Measurements from ENCODE around the gene HCRTR1. TPM values are rescaled to one million over a fixed set of nuclear protein-coding genes. Genes with fewer than 3 reads are reported as not detected.

The HCRTR1 gene
- total RNA-seq, 5 donors from 2014 or later (not counting 1 experiment from before 2014, with no cell fraction given) = not detected

DNA sequence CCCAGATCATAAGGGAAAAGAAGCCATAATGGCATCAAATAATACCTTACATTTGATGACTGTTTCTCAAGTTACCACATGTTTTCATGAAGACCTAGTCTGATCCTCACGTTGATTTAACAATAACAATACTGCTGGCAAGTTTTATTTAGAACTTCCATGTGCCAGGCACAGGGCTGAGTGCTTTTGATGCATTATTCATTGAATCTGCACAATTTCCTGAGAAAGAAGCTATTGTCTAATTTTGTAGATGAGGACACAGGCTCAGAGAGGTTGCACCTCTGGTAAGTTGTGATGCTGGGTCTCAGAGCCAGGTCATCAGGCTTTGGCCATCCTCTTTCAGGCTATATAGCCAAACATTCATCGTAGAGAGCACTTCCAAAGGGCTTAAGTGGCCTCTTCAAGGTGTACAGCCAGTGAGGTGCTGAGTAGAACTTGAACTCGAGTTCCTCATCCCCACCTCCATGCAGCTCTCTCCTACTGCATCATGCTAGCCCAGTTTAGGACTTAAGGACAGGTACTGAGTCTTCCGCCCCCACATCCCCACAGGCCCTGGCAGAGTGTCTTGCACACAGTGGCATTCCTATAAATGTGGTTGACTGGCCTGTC, 35.5 kb downstream of the HCRTR1 start:
- Mint-ChIP-seq H3K27me3 (peaks cover 5 to 8% of the 10 kb centered on the region in 2 donors), H3K4me1 (no peaks in the 10 kb centered on the region), H3K4me3 (no peak overlapping the region), H3K27ac (no peak overlapping the region), H3K36me3 (no peaks in the 10 kb centered on the region), H3K9me3 (no peaks in the 10 kb centered on the region)
- Histone ChIP-seq H3K4me3 (ENCODE audit: control insufficient read depth in 1 of 2, extremely low read depth in 1 of 2, low read length in 1 of 2) (no peak overlapping the region), H3K4me1 (ENCODE audit: control insufficient read depth in 1 of 2, extremely low read depth in 1 of 2, insufficient read depth in 2 of 2, low read length in 2 of 2) (no peaks in the 10 kb centered on the region), H3K36me3 (ENCODE audit: control insufficient read depth in 2 of 2, extremely low read depth in 1 of 2, insufficient read depth in 1 of 2, low read length in 1 of 2) (no peaks in the 10 kb centered on the region), H3K9me3 (no peaks in the 10 kb centered on the region), H3K27ac (ENCODE audit: low read length) (no peak overlapping the region), H3K27me3 (replicated peaks in 1 of 2; ENCODE audit: control insufficient read depth in 2 of 2, extremely low read depth in 1 of 2, insufficient read depth in 2 of 2, low read length in 1 of 2) (peaks cover 0 to 18% of the 10 kb centered on the region in 2 experiments)
- ChIA-PET CTCF (no interaction called here), POLR2A (no interaction called here)
- ATAC-seq (replicated peaks in 1 of 4) = no peak
- DNase-seq = no peak
- WGBS (ENCODE audit: insufficient coverage) = 63% methylated on average over 2 of the region's 4 CpGs

DNA sequence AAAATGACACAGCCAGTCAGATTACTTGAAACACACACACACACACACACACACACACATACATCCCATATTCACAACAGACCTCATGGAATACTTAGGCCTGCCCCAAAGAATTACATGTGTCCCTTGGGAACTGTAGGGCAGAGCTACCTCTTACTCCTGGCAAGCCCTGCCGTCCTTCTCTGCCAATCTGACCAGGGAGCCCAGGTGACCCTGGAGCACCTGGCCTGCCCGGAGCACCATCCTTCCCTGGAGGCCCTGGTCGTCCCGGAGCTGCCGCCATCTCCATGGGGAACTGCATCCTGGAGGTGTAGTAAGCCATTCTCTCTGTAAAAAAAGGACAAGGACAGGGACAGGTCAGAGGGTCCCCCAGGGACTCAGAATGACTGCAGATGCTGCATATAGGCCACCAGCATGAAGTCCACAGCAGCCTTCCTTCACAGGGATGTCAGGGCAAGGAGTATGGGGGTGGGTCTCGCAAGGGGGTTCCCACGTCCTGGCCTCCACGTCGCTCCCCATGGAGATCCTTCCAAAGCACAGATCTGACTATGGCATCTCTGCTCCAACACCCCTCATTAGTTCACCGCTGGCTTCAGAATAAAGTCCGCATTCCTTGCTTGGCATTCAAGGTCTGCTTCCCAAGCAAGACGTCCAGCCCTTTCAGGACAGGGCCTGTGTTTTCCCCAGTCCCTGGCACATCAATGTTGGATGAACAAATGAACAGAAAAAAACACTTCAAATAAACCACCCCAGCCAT, 36.4 kb downstream of the HCRTR1 start:
- no peaks in the 10 kb centered on the region for H3K36me3 ChIP-seq (ENCODE audit: control insufficient read depth in 2 of 2, extremely low read depth in 1 of 2, insufficient read depth in 1 of 2, low read length in 1 of 2)
- H3K4me3 ChIP-seq (ENCODE audit: control insufficient read depth in 1 of 2, extremely low read depth in 1 of 2, low read length in 1 of 2) = no peak overlapping the region
- WGBS (ENCODE audit: insufficient coverage) = 80% methylated on average over 5 of the region's 12 CpGs
- H3K4me3 Mint-ChIP-seq = no peak overlapping the region
- DNase-seq (no peak), ATAC-seq (replicated peaks in 1 of 4) (no peak)
- ChIA-PET POLR2A (interaction anchor here in 1 of 2 donors (0.6 kb wide), 1 partner anchor 9 kb away, joined by 3 read pairs; the partner anchor contains the start of gene PEF1), CTCF (interaction anchor here in 1 of 2 donors (1.3 kb wide), 1 partner anchor 260 kb away, joined by 8 read pairs; no protein-coding TSS in a partner anchor)
- H3K27ac ChIP-seq (ENCODE audit: low read length) = no peak overlapping the region
- H3K9me3 Mint-ChIP-seq = no peaks in the 10 kb centered on the region
- H3K27ac Mint-ChIP-seq = no peak overlapping the region
- peaks cover 0 to 24% of the 10 kb centered on the region in 2 experiments for H3K27me3 ChIP-seq (replicated peaks in 1 of 2; ENCODE audit: control insufficient read depth in 2 of 2, extremely low read depth in 1 of 2, insufficient read depth in 2 of 2, low read length in 1 of 2)
- H3K4me1 ChIP-seq (ENCODE audit: control insufficient read depth in 1 of 2, extremely low read depth in 1 of 2, insufficient read depth in 2 of 2, low read length in 2 of 2) = no peaks in the 10 kb centered on the region
- no peaks in the 10 kb centered on the region for H3K4me1 Mint-ChIP-seq
- no peaks in the 10 kb centered on the region for H3K9me3 ChIP-seq
- no peaks in the 10 kb centered on the region for H3K36me3 Mint-ChIP-seq
- H3K27me3 Mint-ChIP-seq = peaks cover 7 to 8% of the 10 kb centered on the region in 2 donors

DNA sequence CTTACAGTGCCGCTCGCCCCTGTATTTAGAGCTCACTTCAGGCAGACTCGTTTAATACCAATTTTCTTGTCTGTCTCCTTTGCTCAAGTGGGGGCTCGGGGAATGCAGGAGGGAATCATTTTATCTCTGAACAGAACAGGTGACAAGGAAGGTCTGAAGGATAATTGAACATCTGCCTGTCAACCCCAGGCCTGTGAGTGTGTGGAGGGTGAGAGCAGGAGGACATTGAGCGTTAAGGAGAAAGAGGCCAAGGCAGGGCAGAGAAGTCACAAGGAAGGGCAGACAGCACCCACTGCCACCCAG, 36.9 kb downstream of the HCRTR1 start:
- Mint-ChIP-seq H3K9me3 (no peaks in the 10 kb centered on the region), H3K4me3 (no peak overlapping the region), H3K4me1 (no peaks in the 10 kb centered on the region), H3K36me3 (no peaks in the 10 kb centered on the region), H3K27me3 (peaks cover 7 to 8% of the 10 kb centered on the region in 2 donors), H3K27ac (no peak overlapping the region)
- DNase-seq (no peak), ATAC-seq (replicated peaks in 1 of 4) (no peak)
- ChIA-PET CTCF (interaction anchor here in 1 of 2 donors (1.3 kb wide), 1 partner anchor 259 kb away, joined by 8 read pairs; no protein-coding TSS in a partner anchor), POLR2A (interaction anchor here in 1 of 2 donors (0.6 kb wide), 1 partner anchor 10 kb away, joined by 3 read pairs; the partner anchor contains the start of gene PEF1)
- Histone ChIP-seq H3K9me3 (no peaks in the 10 kb centered on the region), H3K4me3 (ENCODE audit: control insufficient read depth in 1 of 2, extremely low read depth in 1 of 2, low read length in 1 of 2) (no peak overlapping the region), H3K4me1 (ENCODE audit: control insufficient read depth in 1 of 2, extremely low read depth in 1 of 2, insufficient read depth in 2 of 2, low read length in 2 of 2) (no peaks in the 10 kb centered on the region), H3K27me3 (replicated peaks in 1 of 2; ENCODE audit: control insufficient read depth in 2 of 2, extremely low read depth in 1 of 2, insufficient read depth in 2 of 2, low read length in 1 of 2) (peaks cover 0 to 28% of the 10 kb centered on the region in 2 experiments), H3K36me3 (ENCODE audit: control insufficient read depth in 2 of 2, extremely low read depth in 1 of 2, insufficient read depth in 1 of 2, low read length in 1 of 2) (no peaks in the 10 kb centered on the region), H3K27ac (ENCODE audit: low read length) (no peak overlapping the region)
- WGBS (ENCODE audit: insufficient coverage) = no CpG with 5 or more reads among the region's 5 CpGs

DNA sequence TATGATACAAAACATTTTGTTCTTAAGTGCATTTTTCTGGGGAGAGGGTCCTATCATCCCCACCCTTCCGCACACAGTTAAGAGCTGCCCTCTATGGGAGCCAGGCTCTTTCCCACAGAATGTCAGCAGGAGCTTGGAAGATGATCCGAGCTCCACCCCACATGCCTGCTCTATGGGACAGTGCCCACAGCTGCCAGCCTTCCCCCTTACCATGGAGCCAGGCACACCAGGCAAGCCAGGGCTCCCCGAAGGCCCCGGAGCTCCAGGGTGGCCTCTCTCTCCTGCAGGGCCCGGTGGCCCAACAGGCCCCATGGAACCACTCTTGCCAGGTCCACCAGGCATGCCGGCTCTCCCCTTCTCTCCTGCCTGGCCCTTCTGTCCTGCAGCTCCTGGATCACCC, 37.6 kb downstream of the HCRTR1 start:
- H3K36me3 ChIP-seq (ENCODE audit: control insufficient read depth in 2 of 2, extremely low read depth in 1 of 2, insufficient read depth in 1 of 2, low read length in 1 of 2) = no peaks in the 10 kb centered on the region
- H3K27me3 ChIP-seq (replicated peaks in 1 of 2; ENCODE audit: control insufficient read depth in 2 of 2, extremely low read depth in 1 of 2, insufficient read depth in 2 of 2, low read length in 1 of 2) = peaks cover 0 to 29% of the 10 kb centered on the region in 2 experiments
- H3K27me3 Mint-ChIP-seq = peaks cover 7 to 8% of the 10 kb centered on the region in 2 donors
- no peak overlapping the region for H3K27ac Mint-ChIP-seq
- ATAC-seq (replicated peaks in 1 of 4) (no peak), DNase-seq (no peak)
- ChIA-PET POLR2A (no interaction called here), CTCF (interaction anchor here in 1 of 2 donors (1.3 kb wide), 1 partner anchor 259 kb away, joined by 8 read pairs; no protein-coding TSS in a partner anchor)
- H3K4me1 ChIP-seq (ENCODE audit: control insufficient read depth in 1 of 2, extremely low read depth in 1 of 2, insufficient read depth in 2 of 2, low read length in 2 of 2) = no peaks in the 10 kb centered on the region
- 94% methylated on average over 4 of the region's 6 CpGs for WGBS (ENCODE audit: insufficient coverage)
- no peak overlapping the region for H3K27ac ChIP-seq (ENCODE audit: low read length)
- no peak overlapping the region for H3K4me3 ChIP-seq (ENCODE audit: control insufficient read depth in 1 of 2, extremely low read depth in 1 of 2, low read length in 1 of 2)
- H3K36me3 Mint-ChIP-seq = no peaks in the 10 kb centered on the region
- H3K9me3 ChIP-seq = no peaks in the 10 kb centered on the region
- H3K9me3 Mint-ChIP-seq = no peaks in the 10 kb centered on the region
- no peak overlapping the region for H3K4me3 Mint-ChIP-seq
- H3K4me1 Mint-ChIP-seq = no peaks in the 10 kb centered on the region

DNA sequence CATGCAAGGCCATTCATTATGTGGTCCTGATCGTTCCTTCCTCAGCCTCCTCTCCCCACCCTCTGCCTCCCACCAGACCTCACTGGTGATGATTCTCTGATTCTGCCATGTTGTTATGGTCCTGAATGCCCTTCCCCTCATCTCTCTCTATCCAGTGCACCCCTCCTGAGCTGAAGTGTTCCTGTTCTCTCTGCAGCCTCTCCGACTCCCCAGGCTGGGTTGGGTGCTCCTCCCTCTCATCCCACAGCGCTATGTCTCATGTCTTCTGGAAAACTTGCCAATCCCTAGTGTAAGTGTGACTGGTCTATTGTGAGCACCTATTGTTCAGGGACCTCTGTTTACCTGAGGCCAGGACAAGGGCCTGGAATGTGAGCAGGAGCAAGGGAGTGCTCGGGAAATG, 38.3 kb downstream of the HCRTR1 start:
- Mint-ChIP-seq H3K27me3 (peaks cover 7 to 8% of the 10 kb centered on the region in 2 donors), H3K4me3 (no peak overlapping the region), H3K4me1 (no peaks in the 10 kb centered on the region), H3K36me3 (no peaks in the 10 kb centered on the region), H3K9me3 (no peaks in the 10 kb centered on the region), H3K27ac (no peak overlapping the region)
- Histone ChIP-seq H3K9me3 (no peaks in the 10 kb centered on the region), H3K4me3 (ENCODE audit: control insufficient read depth in 1 of 2, extremely low read depth in 1 of 2, low read length in 1 of 2) (no peak overlapping the region), H3K27ac (ENCODE audit: low read length) (no peak overlapping the region), H3K4me1 (ENCODE audit: control insufficient read depth in 1 of 2, extremely low read depth in 1 of 2, insufficient read depth in 2 of 2, low read length in 2 of 2) (no peaks in the 10 kb centered on the region), H3K27me3 (replicated peaks in 1 of 2; ENCODE audit: control insufficient read depth in 2 of 2, extremely low read depth in 1 of 2, insufficient read depth in 2 of 2, low read length in 1 of 2) (peaks cover 0 to 29% of the 10 kb centered on the region in 2 experiments), H3K36me3 (ENCODE audit: control insufficient read depth in 2 of 2, extremely low read depth in 1 of 2, insufficient read depth in 1 of 2, low read length in 1 of 2) (no peaks in the 10 kb centered on the region)
- no peak for DNase-seq
- 100% methylated on average over 1 of the region's 4 CpGs for WGBS (ENCODE audit: insufficient coverage)
- ChIA-PET POLR2A (no interaction called here), CTCF (no interaction called here)
- no peak for ATAC-seq (replicated peaks in 1 of 4)

DNA sequence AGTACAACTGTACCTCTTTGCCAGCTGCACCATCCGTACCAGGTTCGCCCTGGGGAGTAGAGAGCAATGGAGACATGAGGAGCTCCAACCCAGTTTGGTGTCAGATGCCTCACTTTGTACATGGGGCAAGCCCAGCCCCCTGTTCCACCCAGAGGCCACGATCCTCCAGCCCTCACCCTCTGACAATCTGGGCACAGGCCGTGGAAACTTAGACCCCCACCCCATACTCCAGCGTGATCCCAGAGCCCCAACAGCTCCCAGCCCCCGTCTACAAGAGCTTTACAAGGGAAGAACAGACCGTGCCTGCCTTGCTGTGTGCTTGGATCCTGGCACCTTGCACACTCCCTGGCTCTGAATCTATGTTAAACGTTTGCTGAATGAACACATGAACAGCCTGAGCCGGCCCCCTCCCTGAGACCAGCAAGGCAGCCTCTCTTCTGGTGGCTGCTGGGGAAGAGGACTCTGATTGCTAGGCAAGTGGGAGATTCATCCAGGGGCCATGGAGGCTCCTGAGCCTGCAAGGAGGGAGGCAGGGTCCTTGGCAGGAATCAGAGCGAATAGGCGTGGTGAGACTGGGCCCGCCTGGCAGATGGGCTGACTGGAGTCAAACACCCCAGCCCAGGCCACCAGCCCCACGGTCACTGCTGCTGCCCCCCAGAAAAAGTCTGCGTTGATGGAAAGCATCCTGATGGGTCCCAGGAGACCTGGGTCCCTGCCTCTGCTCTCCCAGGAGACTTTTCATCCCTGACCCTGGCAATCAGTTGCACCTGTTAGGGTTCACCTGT, 39.7 kb downstream of the HCRTR1 start:
- H3K9me3 Mint-ChIP-seq = no peaks in the 10 kb centered on the region
- no peaks in the 10 kb centered on the region for H3K9me3 ChIP-seq
- H3K4me1 ChIP-seq (ENCODE audit: control insufficient read depth in 1 of 2, extremely low read depth in 1 of 2, insufficient read depth in 2 of 2, low read length in 2 of 2) = no peaks in the 10 kb centered on the region
- CTCF ChIA-PET = interaction anchor here in 1 of 2 donors (0.6 kb wide), 1 partner anchor 1973 kb away, joined by 4 read pairs; no protein-coding TSS in a partner anchor
- H3K4me3 Mint-ChIP-seq = no peak overlapping the region
- no peaks in the 10 kb centered on the region for H3K36me3 Mint-ChIP-seq
- no peak for ATAC-seq (replicated peaks in 1 of 4)
- no peak overlapping the region for H3K4me3 ChIP-seq (ENCODE audit: control insufficient read depth in 1 of 2, extremely low read depth in 1 of 2, low read length in 1 of 2)
- 82% methylated on average over 10 of the region's 14 CpGs for WGBS (ENCODE audit: insufficient coverage)
- no peak overlapping the region for H3K27ac Mint-ChIP-seq
- no peak overlapping the region for H3K27ac ChIP-seq (ENCODE audit: low read length)
- peaks cover 7 to 8% of the 10 kb centered on the region in 2 donors for H3K27me3 Mint-ChIP-seq
- no peaks in the 10 kb centered on the region for H3K36me3 ChIP-seq (ENCODE audit: control insufficient read depth in 2 of 2, extremely low read depth in 1 of 2, insufficient read depth in 1 of 2, low read length in 1 of 2)
- no peak for DNase-seq
- peaks cover 0 to 33% of the 10 kb centered on the region in 2 experiments for H3K27me3 ChIP-seq (replicated peaks in 1 of 2; ENCODE audit: control insufficient read depth in 2 of 2, extremely low read depth in 1 of 2, insufficient read depth in 2 of 2, low read length in 1 of 2)
- POLR2A ChIA-PET = no interaction called here
- no peaks in the 10 kb centered on the region for H3K4me1 Mint-ChIP-seq

All from T-cell (primary cell).